CD4-positive, alpha-beta memory T cell (primary cell): ENCODE measurements around the gene CACNA2D1. TPM values are rescaled to one million over a fixed set of nuclear protein-coding genes. Genes with fewer than 3 reads are reported as not detected.

Source experiments
- CTCF ChIA-PET: fragments of 350-600 bp; sonication (Branson Sonifier 250); formaldehyde crosslinking; loops from one replicate; lab custom pipeline; 2021; ENCODE audit warnings: inconsistent platforms; ENCODE audit not compliant: partially characterized antibody; lab: Charles Lee
- POLR2A ChIA-PET: fragments of 350-600 bp; sonication (Branson Sonifier 250); formaldehyde crosslinking; loops from one replicate; lab custom pipeline; 2021; ENCODE audit not compliant: partially characterized antibody; lab: Charles Lee
- DNase-seq, 5 donors: peaks; one replicate each; pipeline versions ENCODE4 v3.0.0 to v3.0.0-alpha.2; 2020 to 2022; ENCODE audit warnings: mixed read lengths in 1 of 5
- H3K27ac ChIP-seq: one replicate; pipeline ENCODE4 v1.7.0; 2013; ENCODE audit warnings: low read depth, low read length
- H3K27me3 ChIP-seq: 2 replicates; pipeline ENCODE4 v1.7.0; 2013; ENCODE audit warnings: mild to moderate bottlenecking, low read length, moderate library complexity; ENCODE audit not compliant: insufficient read depth
- H3K36me3 ChIP-seq: 2 replicates; pipeline ENCODE4 v1.7.0; 2013; ENCODE audit warnings: mild to moderate bottlenecking, low read length, moderate library complexity; ENCODE audit not compliant: insufficient read depth
- H3K4me1 ChIP-seq: 2 replicates; pipeline ENCODE4 v1.7.0; 2013; ENCODE audit warnings: mild to moderate bottlenecking, low read length, moderate library complexity; ENCODE audit not compliant: insufficient read depth
- H3K4me3 ChIP-seq, 2 donors: one replicate each; pipeline ENCODE4 v1.7.0; 2013; ENCODE audit warnings: low read length in 2 of 2, mild to moderate bottlenecking in 1 of 2
- H3K9me3 ChIP-seq, 2 donors: one replicate each; pipeline ENCODE4 v1.7.0; 2013; ENCODE audit warnings: low read length in 2 of 2, control low read depth in 1 of 2; ENCODE audit not compliant: control insufficient read depth in 1 of 2
- H3K27ac Mint-ChIP-seq, 7 donors: one replicate each; pipeline ENCODE4 v1.8.0; 2020 to 2021; ENCODE audit warnings: mixed read lengths in 7 of 7, mild to moderate bottlenecking in 6 of 7, inconsistent platforms in 3 of 7, moderate library complexity in 3 of 7
- H3K27me3 Mint-ChIP-seq, 2 donors: one replicate each; pipeline ENCODE4 v1.8.0; 2020 to 2021; ENCODE audit warnings: mixed read lengths in 2 of 2
- H3K36me3 Mint-ChIP-seq, 2 donors: one replicate each; pipeline ENCODE4 v1.8.0; 2020 to 2021; ENCODE audit warnings: mixed read lengths in 2 of 2, inconsistent platforms in 1 of 2, mild to moderate bottlenecking in 1 of 2
- H3K4me1 Mint-ChIP-seq, 4 donors: one replicate each; pipeline ENCODE4 v1.8.0; 2020 to 2021; ENCODE audit warnings: mixed read lengths in 4 of 4, mild to moderate bottlenecking in 1 of 4
- H3K4me3 Mint-ChIP-seq, 8 donors: one replicate each; pipeline ENCODE4 v1.8.0; 2020 to 2021; ENCODE audit warnings: mixed read lengths in 8 of 8, mild to moderate bottlenecking in 7 of 8, moderate library complexity in 6 of 8, inconsistent platforms in 3 of 8
- H3K9me3 Mint-ChIP-seq, 8 donors: one replicate each; pipeline ENCODE4 v1.8.0; 2020 to 2021; ENCODE audit warnings: mixed read lengths in 8 of 8, mild to moderate bottlenecking in 5 of 8, inconsistent platforms in 3 of 8, moderate library complexity in 1 of 8
- intact Hi-C: fragments of 100-400 bp; cut with micrococcal nuclease; formaldehyde crosslinking; loops from one replicate; pipeline ENCODE4 v1.15.1; 2023
- polyA plus RNA-seq, 2 donors: library from polyadenylated mRNA; unstranded; fragments of 300-500 nt; fragmentation: Illumina TruSeq; gene quantifications; one replicate each; pipeline ENCODE4 v1.2.3, GENCODE V29; 2021
- total RNA-seq, 2 experiments: library from RNA; stranded (reverse); gene quantifications; one replicate each; pipeline ENCODE4 v1.2.3, GENCODE V29; 2021

The CACNA2D1 gene
- total and polyA plus RNA-seq, 4 experiments from 2014 or later, result not detected

- H3K9me3 Mint-ChIP-seq, result peaks cover 0 to 9% (median 4%) of the 10 kb centered on the region in 8 donors
These were observed 517.4 kb downstream of the CACNA2D1 start for GRCh38 chr7:81926154-81926553.

GRCh38 chr7:81925530-81925929 lies 518.0 kb downstream of the CACNA2D1 start:
- no peaks in the 10 kb centered on the region for H3K36me3 Mint-ChIP-seq
- no peak for DNase-seq
- Histone ChIP-seq H3K4me3 (no peak overlapping the region), H3K36me3 (no peaks in the 10 kb centered on the region), H3K9me3 (peaks cover 0 to 3% of the 10 kb centered on the region in 2 donors), H3K4me1 (no peaks in the 10 kb centered on the region), H3K27ac (no peak overlapping the region), H3K27me3 (no peaks in the 10 kb centered on the region)
- no peak overlapping the region for H3K27ac Mint-ChIP-seq
- intact Hi-C loops, result no loop called here
- H3K4me3 Mint-ChIP-seq, result no peak overlapping the region
- ChIA-PET CTCF (no interaction called here), POLR2A (no interaction called here)
- peaks cover 0 to 9% (median 2%) of the 10 kb centered on the region in 8 donors for H3K9me3 Mint-ChIP-seq
- no peaks in the 10 kb centered on the region for H3K27me3 Mint-ChIP-seq
- H3K4me1 Mint-ChIP-seq, result no peaks in the 10 kb centered on the region

More at GRCh38 chr7:81926154-81926553, 517.4 kb downstream of the CACNA2D1 start:
- CTCF ChIA-PET, result no interaction called here
- H3K4me3 Mint-ChIP-seq, result no peak overlapping the region
- H3K27me3 Mint-ChIP-seq, result no peaks in the 10 kb centered on the region
- no peaks in the 10 kb centered on the region for H3K9me3 ChIP-seq
- POLR2A ChIA-PET, result no interaction called here
- H3K4me3 ChIP-seq, result no peak overlapping the region
- no peaks in the 10 kb centered on the region for H3K27me3 ChIP-seq
- no peaks in the 10 kb centered on the region for H3K36me3 ChIP-seq
- intact Hi-C loops, result no loop called here
- H3K4me1 ChIP-seq, result no peaks in the 10 kb centered on the region
- H3K36me3 Mint-ChIP-seq, result no peaks in the 10 kb centered on the region
- no peak overlapping the region for H3K27ac Mint-ChIP-seq
- DNase-seq, result no peak
- H3K4me1 Mint-ChIP-seq, result no peaks in the 10 kb centered on the region
- no peak overlapping the region for H3K27ac ChIP-seq

GRCh38 chr7:81924494-81924893 lies 519.1 kb downstream of the CACNA2D1 start:
- H3K36me3 ChIP-seq, result no peaks in the 10 kb centered on the region
- no peaks in the 10 kb centered on the region for H3K4me1 Mint-ChIP-seq
- CTCF ChIA-PET, result no interaction called here

GRCh38 chr7:81919494-81919893 lies 524.1 kb downstream of the CACNA2D1 start:
- H3K27me3 Mint-ChIP-seq, result no peaks in the 10 kb centered on the region
- H3K27ac Mint-ChIP-seq, result no peak overlapping the region
- intact Hi-C loops, result no loop called here
- CTCF ChIA-PET, result no interaction called here
- Histone ChIP-seq H3K4me1 (no peaks in the 10 kb centered on the region), H3K36me3 (no peaks in the 10 kb centered on the region), H3K4me3 (no peak overlapping the region), H3K9me3 (peaks cover 0 to 6% of the 10 kb centered on the region in 2 donors), H3K27ac (no peak overlapping the region), H3K27me3 (no peaks in the 10 kb centered on the region)
- H3K4me1 Mint-ChIP-seq, result no peaks in the 10 kb centered on the region
- DNase-seq, result no peak
- H3K4me3 Mint-ChIP-seq, result no peak overlapping the region
- H3K36me3 Mint-ChIP-seq, result no peaks in the 10 kb centered on the region
- POLR2A ChIA-PET, result no interaction called here
- peaks cover 6 to 23% (median 15%) of the 10 kb centered on the region in 8 donors for H3K9me3 Mint-ChIP-seq

More at GRCh38 chr7:81924494-81924893, 519.1 kb downstream of the CACNA2D1 start:
- no peak overlapping the region for H3K4me3 ChIP-seq
- intact Hi-C loops, result no loop called here
- DNase-seq, result no peak
- POLR2A ChIA-PET, result no interaction called here
- H3K4me3 Mint-ChIP-seq, result no peak overlapping the region
- H3K4me1 ChIP-seq, result no peaks in the 10 kb centered on the region
- H3K36me3 Mint-ChIP-seq, result no peaks in the 10 kb centered on the region
- H3K27me3 ChIP-seq, result no peaks in the 10 kb centered on the region
- no peak overlapping the region for H3K27ac Mint-ChIP-seq
- H3K27me3 Mint-ChIP-seq, result no peaks in the 10 kb centered on the region
- H3K27ac ChIP-seq, result no peak overlapping the region
- H3K9me3 ChIP-seq, result peaks cover 0 to 6% of the 10 kb centered on the region in 2 donors
- H3K9me3 Mint-ChIP-seq, result peaks cover under 1 to 9% (median 3%) of the 10 kb centered on the region in 8 donors

- no peaks in the 10 kb centered on the region for H3K27me3 Mint-ChIP-seq
- no peaks in the 10 kb centered on the region for H3K36me3 ChIP-seq
- H3K9me3 ChIP-seq, result peaks cover 0 to under 1% of the 10 kb centered on the region in 2 donors
- POLR2A ChIA-PET, result no interaction called here
- no peak for DNase-seq
- intact Hi-C loops, result no loop called here
- H3K27ac Mint-ChIP-seq, result no peak overlapping the region
- no peaks in the 10 kb centered on the region for H3K27me3 ChIP-seq
- no peak overlapping the region for H3K27ac ChIP-seq
- CTCF ChIA-PET, result no interaction called here
- no peak overlapping the region for H3K4me3 Mint-ChIP-seq
- peaks cover 0 to 36% (median 8%) of the 10 kb centered on the region in 8 donors for H3K9me3 Mint-ChIP-seq
- no peak overlapping the region for H3K4me3 ChIP-seq
- H3K36me3 Mint-ChIP-seq, result peaks cover 0 to 1% of the 10 kb centered on the region in 2 donors
- H3K4me1 ChIP-seq, result no peaks in the 10 kb centered on the region
- H3K4me1 Mint-ChIP-seq, result no peaks in the 10 kb centered on the region
These were observed 535.4 kb downstream of the CACNA2D1 start for GRCh38 chr7:81908220-81908619.

- H3K36me3 Mint-ChIP-seq, result peaks cover 0 to 1% of the 10 kb centered on the region in 2 donors
- Histone ChIP-seq H3K4me3 (no peak overlapping the region), H3K9me3 (peaks cover 0 to 8% of the 10 kb centered on the region in 2 donors), H3K4me1 (no peaks in the 10 kb centered on the region), H3K27ac (no peak overlapping the region), H3K36me3 (no peaks in the 10 kb centered on the region), H3K27me3 (no peaks in the 10 kb centered on the region)
- H3K27ac Mint-ChIP-seq, result no peak overlapping the region
- H3K4me3 Mint-ChIP-seq, result no peak overlapping the region
- no peaks in the 10 kb centered on the region for H3K4me1 Mint-ChIP-seq
- intact Hi-C loops, result no loop called here
- peaks cover 5 to 51% (median 19%) of the 10 kb centered on the region in 8 donors for H3K9me3 Mint-ChIP-seq
- H3K27me3 Mint-ChIP-seq, result no peaks in the 10 kb centered on the region
- ChIA-PET POLR2A (no interaction called here), CTCF (no interaction called here)
- DNase-seq, result no peak
These were observed 540.5 kb downstream of the CACNA2D1 start for GRCh38 chr7:81903115-81903514.

GRCh38 chr7:81902536-81902935 lies 541.0 kb downstream of the CACNA2D1 start:
- CTCF ChIA-PET, result no interaction called here
- Histone ChIP-seq H3K4me3 (no peak overlapping the region), H3K9me3 (peaks cover 0 to 8% of the 10 kb centered on the region in 2 donors), H3K27me3 (no peaks in the 10 kb centered on the region), H3K27ac (no peak overlapping the region), H3K36me3 (no peaks in the 10 kb centered on the region), H3K4me1 (no peaks in the 10 kb centered on the region)
- Mint-ChIP-seq H3K4me3 (no peak overlapping the region), H3K9me3 (peaks cover 5 to 46% (median 20%) of the 10 kb centered on the region in 8 donors), H3K36me3 (peaks cover 0 to 1% of the 10 kb centered on the region in 2 donors), H3K27me3 (no peaks in the 10 kb centered on the region), H3K27ac (no peak overlapping the region), H3K4me1 (no peaks in the 10 kb centered on the region)
- POLR2A ChIA-PET, result no interaction called here
- no peak for DNase-seq
- intact Hi-C loops, result no loop called here
